T-helper 22 cell (primary cell): ENCODE measurements around the gene LIN28B.

Experiments used
- DNase-seq: peaks from one replicate; pipeline ENCODE4 v3.0.0-alpha.2; 2020; ENCODE audit warnings: low read depth

Gene LIN28B

GRCh38 chr6:105014954-105015353 lies 58.0 kb downstream of the LIN28B start:
- DNase-seq = no peak

GRCh38 chr6:105015482-105015881 lies 58.6 kb downstream of the LIN28B start:
- DNase-seq = no peak

- DNase-seq = no peak
Observed at GRCh38 chr6:105019285-105019684, 62.4 kb downstream of the LIN28B start.

GRCh38 chr6:105021399-105021798 lies 64.5 kb downstream of the LIN28B start:
- DNase-seq = no peak

GRCh38 chr6:105022416-105022815 lies 65.5 kb downstream of the LIN28B start:
- no peak for DNase-seq

GRCh38 chr6:105024803-105025202 lies 67.9 kb downstream of the LIN28B start:
- no peak for DNase-seq

- no peak for DNase-seq
Observed at GRCh38 chr6:105028898-105029297, 72.0 kb downstream of the LIN28B start.

- no peak for DNase-seq
Observed at GRCh38 chr6:105029581-105029980, 72.7 kb downstream of the LIN28B start.

- no peak for DNase-seq
Observed at GRCh38 chr6:105034470-105034869, 77.6 kb downstream of the LIN28B start.

GRCh38 chr6:105035299-105035698 lies 78.4 kb downstream of the LIN28B start:
- no peak for DNase-seq

- DNase-seq = no peak
Observed at GRCh38 chr6:105036351-105036750, 79.4 kb downstream of the LIN28B start.

GRCh38 chr6:105038259-105038658 lies 81.4 kb downstream of the LIN28B start:
- DNase-seq = no peak

GRCh38 chr6:105041880-105042279 lies 85.0 kb downstream of the LIN28B start:
- DNase-seq = no peak

- no peak for DNase-seq
Observed at GRCh38 chr6:105042648-105043047, 85.7 kb downstream of the LIN28B start.

GRCh38 chr6:105043979-105044378 lies 87.1 kb downstream of the LIN28B start:
- DNase-seq = no peak

GRCh38 chr6:105045526-105045925 lies 88.6 kb downstream of the LIN28B start:
- no peak for DNase-seq

GRCh38 chr6:105051941-105052471 lies 95.1 kb downstream of the LIN28B start:
- no peak for DNase-seq

- no peak for DNase-seq
Observed at GRCh38 chr6:105056646-105057045, 99.7 kb downstream of the LIN28B start.

GRCh38 chr6:105057160-105057559 lies 100.3 kb downstream of the LIN28B start:
- no peak for DNase-seq

GRCh38 chr6:105058316-105058715 lies 101.4 kb downstream of the LIN28B start:
- DNase-seq = no peak

- DNase-seq = no peak
Observed at GRCh38 chr6:105058846-105059245, 101.9 kb downstream of the LIN28B start.

GRCh38 chr6:105066233-105066632 lies 109.3 kb downstream of the LIN28B start:
- no peak for DNase-seq

GRCh38 chr6:105066836-105067235 lies 109.9 kb downstream of the LIN28B start:
- no peak for DNase-seq

- DNase-seq = no peak
Observed at GRCh38 chr6:105067329-105067728, 110.4 kb downstream of the LIN28B start.

- no peak for DNase-seq
Observed at GRCh38 chr6:105068407-105068806, 111.5 kb downstream of the LIN28B start.
